Psoas muscle (tissue), 8 donors: ENCODE results near the gene ADGRE2. TPM values are rescaled to one million over a fixed set of nuclear protein-coding genes. Genes with fewer than 3 reads are reported as not detected.

ENCODE experiments used
- ATAC-seq, 4 donors: fragments of 200-7000 bp; cut with Tn5 transposase; one replicate each; pipeline ENCODE4 v1.9.1; 2020; ENCODE audit warnings: moderate library complexity in 3 of 4, mild to moderate bottlenecking in 2 of 4
- DNase-seq, 2 donors: peaks; one replicate each; pipeline ENCODE4 v3.0.0-alpha.2; 2020
- H3K27ac ChIP-seq: fragments of 200-600 bp; one replicate; pipeline ENCODE4 v1.8.0; 2022
- H3K27me3 ChIP-seq, 3 donors: fragments of 200-600 bp in 1 of 3; one replicate each; pipeline versions ENCODE4 v1.6.1 to v1.8.0; 2013 to 2022; ENCODE audit warnings: low read length in 2 of 3, mild to moderate bottlenecking in 2 of 3, moderate library complexity in 1 of 3; ENCODE audit not compliant: insufficient read depth in 3 of 3
- H3K36me3 ChIP-seq, 2 donors: fragments of 200-600 bp in 1 of 2; one replicate each; pipeline versions ENCODE4 v1.6.1 to v1.8.0; 2013 to 2022; ENCODE audit warnings: low read depth in 1 of 2, mild to moderate bottlenecking in 1 of 2, moderate library complexity in 1 of 2; ENCODE audit not compliant: insufficient read depth in 1 of 2
- H3K4me1 ChIP-seq: fragments of 200-600 bp; one replicate; pipeline ENCODE4 v1.8.0; 2022
- H3K4me3 ChIP-seq: fragments of 200-600 bp; one replicate; pipeline ENCODE4 v1.8.0; 2022; ENCODE audit warnings: mild to moderate bottlenecking
- H3K9me3 ChIP-seq: fragments of 200-600 bp; one replicate; pipeline ENCODE4 v1.8.0; 2022
- CTCF ChIP-seq: fragments of 200-600 bp; IDR thresholded peaks from one replicate; pipeline ENCODE4 v1.8.0; 2022; ENCODE audit warnings: antibody characterized with exemption
- WGBS, 3 donors: extraction: QIAGEN DNeasy Blood & Tissue Kit; methylation state at CpG; one replicate each; pipeline versions ENCODE4 v1.1.6 to v1.1.7; 2013; 5-methylcytosine and 5-hydroxymethylcytosine counted together
- intact Hi-C, 2 donors: fragments of 100-400 bp; cut with DNase I; formaldehyde crosslinking; loops; one replicate each; pipeline versions ENCODE4 v1.11.0 to v1.14.2; 2022
- polyA plus RNA-seq, 3 donors: library from polyadenylated mRNA; stranded (reverse); fragments of 200-250 nt; gene quantifications; one replicate each; pipeline ENCODE4 v1.2.3, GENCODE V29; 2013
- total RNA-seq, 4 donors: library from RNA; stranded (reverse); fragmentation: NEBNext Ultra II Directional in 2 of 4; extraction: Animal tissue kit (Norgen Biotek cat#: 25700) in 2 of 4; gene quantifications; one replicate each; pipeline versions ENCODE4 v1.2.1 to v1.2.4, GENCODE V29; 2021 to 2023
- donor health status: healthy with polysubstance abuse.
- donor health status: DM: no; HTN: no; CAD: no; lungs with moderate emphysema.
- donor health status: Bipolar disorder and iron deficiency.
- donor health status: healthy.
- donor health status: DM: yes; HTN: yes; CAD: no.
- donor health status: DM: no; HTN: no; CAD: no.
- donor health status: DM: no; HTN: no; CAD: no.
- donor health status: DM: yes; HTN: yes; CAD: no.

Gene ADGRE2
- total and polyA plus RNA-seq, 7 donors: 0.12 to 0.96 (median 0.56) TPM

GRCh38 chr19:14762111-14762510 is 16.2 kb downstream of the ADGRE2 start:
- DNase-seq (no peak), ATAC-seq (no peak)
- Histone ChIP-seq H3K4me3 (no peak overlapping the region), H3K27ac (no peak overlapping the region), H3K27me3 (peaks cover 0 to 3% (median 2%) of the 10 kb centered on the region in 3 donors), H3K36me3 (no peaks in the 10 kb centered on the region), H3K9me3 (peaks cover 8% of the 10 kb centered on the region), H3K4me1 (no peaks in the 10 kb centered on the region)
- intact Hi-C loops: no loop called here
- 84 to 88% (median 86%) methylated on average over 2 of the region's 2 CpGs for WGBS, 3 donors
- TF ChIP-seq CTCF: no peak

- no peak for TF ChIP-seq CTCF
- ATAC-seq (no peak), DNase-seq (no peak)
- Histone ChIP-seq H3K9me3 (peaks cover 10% of the 10 kb centered on the region), H3K4me1 (no peaks in the 10 kb centered on the region), H3K27ac (no peak overlapping the region), H3K36me3 (no peaks in the 10 kb centered on the region), H3K27me3 (peaks cover 0 to 3% (median 2%) of the 10 kb centered on the region in 3 donors), H3K4me3 (no peak overlapping the region)
- intact Hi-C loops: no loop called here
- 61 to 64% (median 63%) methylated on average over 5 of the region's 5 CpGs for WGBS, 3 donors
These were observed 16.8 kb downstream of the ADGRE2 start for GRCh38 chr19:14761607-14762006.

- H3K36me3 ChIP-seq: no peaks in the 10 kb centered on the region
- ATAC-seq: no peak
- intact Hi-C loops: no loop called here
These were observed 19.5 kb downstream of the ADGRE2 start for GRCh38 chr19:14758816-14759215.

GRCh38 chr19:14748601-14749000 is 29.8 kb downstream of the ADGRE2 start:
- no peak for DNase-seq
- Histone ChIP-seq H3K9me3 (peaks cover 4% of the 10 kb centered on the region), H3K36me3 (no peaks in the 10 kb centered on the region), H3K27ac (no peak overlapping the region), H3K27me3 (no peaks in the 10 kb centered on the region), H3K4me3 (no peak overlapping the region), H3K4me1 (no peaks in the 10 kb centered on the region)
- no peak for TF ChIP-seq CTCF
- ATAC-seq: no peak
- 61 to 81% (median 69%) methylated on average over 6 of the region's 6 CpGs for WGBS, 3 donors
- intact Hi-C loops: no loop called here

More at GRCh38 chr19:14758816-14759215, 19.5 kb downstream of the ADGRE2 start:
- TF ChIP-seq CTCF: no peak
- no peak overlapping the region for H3K27ac ChIP-seq
- peaks cover 0 to 3% (median 2%) of the 10 kb centered on the region in 3 donors for H3K27me3 ChIP-seq
- no peak overlapping the region for H3K4me3 ChIP-seq
- peaks cover 10% of the 10 kb centered on the region for H3K9me3 ChIP-seq
- no peaks in the 10 kb centered on the region for H3K4me1 ChIP-seq
- WGBS, 3 donors: 19 to 34% (median 33%) methylated on average over 16 of the region's 16 CpGs
- no peak for DNase-seq

- no peak overlapping the region for H3K27ac ChIP-seq
- DNase-seq (no peak), ATAC-seq (no peak)
- WGBS, 3 donors: 68 to 83% (median 81%) methylated on average over 4 of the region's 4 CpGs
- no peak for TF ChIP-seq CTCF
- H3K36me3 ChIP-seq: no peaks in the 10 kb centered on the region
- H3K4me3 ChIP-seq: no peak overlapping the region
- H3K27me3 ChIP-seq: no peaks in the 10 kb centered on the region
- H3K4me1 ChIP-seq: no peaks in the 10 kb centered on the region
- H3K9me3 ChIP-seq: peaks cover 4% of the 10 kb centered on the region
- intact Hi-C loops: no loop called here
These were observed 31.5 kb downstream of the ADGRE2 start for GRCh38 chr19:14746886-14747285.
